SIG-M5 treated with dmso at 0.1 percent for 504 hours (cell line): ENCODE results near the gene ATF2.
A peak's percentile ranks its signal among the peaks of the same experiment; 100 is the strongest.

Experiments
- DNase-seq: peaks from one replicate; lab custom pipeline; 2025; ENCODE audit not compliant: unreplicated experiment; lab: John Stamatoyannopoulos, UW

ATF2 gene

DNA sequence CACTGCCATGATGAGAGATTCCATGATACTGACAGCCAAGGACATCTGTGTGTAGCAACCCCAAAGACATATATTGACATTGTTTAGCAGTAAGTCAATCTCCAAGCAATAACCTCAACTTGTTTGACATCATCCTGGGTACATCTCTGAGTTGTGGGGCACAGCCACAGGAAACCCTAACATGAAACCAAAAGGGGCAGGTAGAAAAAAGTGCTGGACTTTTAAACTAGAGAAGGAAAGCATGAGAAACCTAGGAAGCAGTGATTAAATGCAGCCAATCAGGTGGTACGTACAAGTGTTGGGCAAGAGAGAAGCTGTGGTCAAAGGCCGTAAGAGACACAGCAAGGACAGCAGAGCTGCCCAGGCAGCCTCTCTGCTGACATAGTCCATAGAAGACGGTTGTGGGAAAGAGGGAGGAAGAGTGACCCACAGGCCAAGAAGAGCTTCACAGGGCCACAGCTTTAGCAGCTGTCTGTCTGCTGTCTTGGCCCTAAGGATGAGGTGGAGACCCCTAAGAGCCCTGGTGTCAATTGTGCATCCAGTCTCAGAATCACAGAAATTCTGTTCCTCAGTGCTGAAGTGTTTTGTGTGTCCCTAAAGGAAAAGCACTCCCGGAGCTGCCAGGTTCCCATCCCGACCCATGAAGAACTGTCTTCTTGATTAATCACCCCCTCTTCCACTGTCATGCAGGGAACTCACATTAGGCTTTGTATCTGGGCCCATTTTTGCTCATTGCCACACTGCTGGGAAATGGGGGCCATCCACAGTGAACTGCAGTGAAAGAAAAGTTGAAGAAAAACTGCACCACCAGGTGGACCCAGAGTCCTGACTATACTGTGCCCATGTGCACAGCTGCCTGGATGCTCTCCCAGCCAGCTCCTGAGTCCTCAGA is 137.4 kb downstream of the ATF2 start:
- DNase-seq = peak; percentile 35

DNA sequence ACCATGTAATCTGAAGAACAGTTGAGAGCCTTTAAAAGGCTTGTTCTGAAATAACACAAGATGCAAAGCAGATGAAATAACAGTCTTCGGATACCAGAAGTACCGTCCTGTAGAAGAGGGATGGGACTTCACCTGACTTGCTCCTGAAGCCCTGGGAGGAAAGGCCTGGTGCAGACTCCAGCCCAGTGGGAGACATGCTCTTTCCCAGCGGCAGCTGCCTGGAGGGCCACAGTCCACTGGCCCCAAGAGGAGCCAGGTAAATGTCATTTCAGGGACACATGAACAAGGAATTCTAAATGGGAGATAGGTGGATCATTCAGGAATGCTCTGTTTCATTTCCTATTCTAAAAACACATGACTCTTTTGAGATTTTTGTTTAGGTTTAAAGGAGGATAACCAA is 140.2 kb downstream of the ATF2 start:
- DNase-seq = no peak

DNA sequence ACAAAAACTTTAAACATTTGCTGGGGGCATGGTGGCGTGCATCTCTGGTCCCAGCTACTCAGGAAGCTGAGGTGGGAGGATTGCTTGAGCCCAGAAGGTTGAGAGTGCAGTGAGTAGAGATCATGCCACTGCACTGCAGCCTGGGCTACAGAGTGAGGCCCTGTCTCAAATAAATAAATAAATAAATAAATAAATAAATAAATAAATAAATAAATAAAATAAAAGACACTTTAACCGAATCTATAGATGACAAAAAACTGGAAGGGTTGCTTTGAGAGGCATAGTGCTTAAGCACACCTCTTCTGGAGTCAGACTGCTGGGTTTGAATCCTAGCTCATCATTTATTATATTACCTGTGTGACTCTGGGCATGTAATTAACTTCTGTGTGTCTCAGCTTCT is 141.6 kb downstream of the ATF2 start:
- DNase-seq = no peak

DNA sequence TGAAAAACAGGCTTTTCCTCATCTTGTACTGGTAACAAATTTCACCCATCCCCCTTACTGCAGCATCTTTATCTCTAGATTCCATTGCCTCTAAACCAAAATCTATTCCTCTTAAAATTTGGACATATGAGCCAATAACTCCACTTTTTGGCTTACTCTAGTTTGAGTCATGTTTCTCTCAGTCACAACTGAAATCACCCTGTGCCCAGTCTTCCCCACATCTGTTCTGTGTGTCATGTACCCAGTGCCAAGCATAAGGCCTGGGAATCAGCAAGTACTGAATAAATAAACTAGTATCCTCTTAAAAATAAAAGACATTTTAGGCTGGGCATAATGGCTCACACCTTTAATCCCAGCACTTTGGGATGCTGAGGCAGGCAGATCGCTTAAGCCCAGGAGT is 142.1 kb downstream of the ATF2 start:
- no peak for DNase-seq

DNA sequence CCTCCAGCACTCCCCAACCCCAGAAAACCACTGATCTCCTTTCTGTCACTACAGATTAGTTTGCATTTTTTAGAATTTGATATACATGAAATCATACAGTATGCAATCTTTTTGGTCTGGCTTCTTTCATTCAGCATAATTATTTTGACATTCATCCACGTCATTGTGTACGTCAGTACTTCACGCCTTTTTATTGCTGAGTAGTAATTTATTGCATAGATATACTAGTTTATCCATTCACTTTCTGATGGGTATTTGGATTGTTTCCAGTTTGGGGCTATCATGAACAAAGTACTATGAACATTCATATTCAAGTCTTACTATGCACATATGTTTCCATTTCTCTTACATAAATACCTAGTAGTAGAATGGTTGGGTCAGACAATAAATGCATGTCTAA is 142.8 kb downstream of the ATF2 start:
- DNase-seq = no peak

DNA sequence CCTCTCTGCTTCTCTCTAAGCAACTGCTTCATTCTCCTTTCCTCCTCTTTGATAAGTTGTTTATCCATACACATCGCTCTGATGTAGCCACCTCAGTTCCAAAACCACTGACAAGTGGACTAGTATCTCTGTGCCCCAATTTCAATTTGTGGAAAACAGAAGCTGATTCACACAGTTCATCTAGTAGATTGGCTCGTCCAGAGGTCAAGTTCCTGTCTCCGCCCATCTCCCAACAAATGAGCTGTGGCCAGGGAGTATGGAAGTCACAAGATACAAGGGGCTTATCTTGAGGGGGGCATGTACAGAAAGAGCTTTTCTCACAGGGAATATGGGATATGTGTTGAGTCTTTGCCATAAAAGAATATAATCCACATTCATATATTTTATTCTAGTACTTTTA is 145.1 kb downstream of the ATF2 start:
- no peak for DNase-seq
